Measurements from ENCODE around the gene HTR3D. TPM values are rescaled to one million over a fixed set of nuclear protein-coding genes. Genes with fewer than 3 reads are reported as not detected.

The HTR3D gene
- total and polyA plus RNA-seq, 4 donors = not detected

- Histone ChIP-seq H3K4me1 (ENCODE audit: control insufficient read depth in 5 of 5, insufficient read depth in 5 of 5, low read length in 5 of 5) (peaks cover 0 to 20% (median 2%) of the 10 kb centered on the region in 5 donors), H3K9me3 (ENCODE audit: control insufficient read depth in 4 of 4, insufficient read depth in 3 of 4, low read length in 3 of 4) (peaks cover 0 to 2% (median 0%) of the 10 kb centered on the region in 4 donors), H3K9ac (ENCODE audit: insufficient read depth in 1 of 2, low read length in 2 of 2) (no peak overlapping the region), H3K27me3 (ENCODE audit: control insufficient read depth in 3 of 3, insufficient read depth in 3 of 3, low read length in 2 of 3) (no peaks in the 10 kb centered on the region), H3K4me3 (no peak overlapping the region), H3K36me3 (ENCODE audit: control insufficient read depth in 4 of 4, insufficient read depth in 4 of 4, low read length in 4 of 4) (peaks cover 0 to 20% (median 6%) of the 10 kb centered on the region in 4 donors), H3K27ac (ENCODE audit: low read depth in 1 of 2, low read length in 1 of 2) (no peak overlapping the region)
- no peak for DNase-seq
- WGBS, 2 donors = 42 to 72% methylated on average over 3 of the region's 3 CpGs
- no peak for ATAC-seq (ENCODE audit: insufficient read depth, low FRiP score)
- no peak for TF ChIP-seq CTCF (IDR thresholded peaks at IDR 0.05; ENCODE audit: control extremely low read depth, extremely low read depth)
Measured at GRCh38 chr3:184008161-184008560, 23.4 kb upstream of the HTR3D start.

- H3K27ac ChIP-seq (ENCODE audit: low read depth in 1 of 2, low read length in 1 of 2) = no peak overlapping the region
- H3K4me3 ChIP-seq = no peak overlapping the region
- peaks cover 0 to 17% (median 8%) of the 10 kb centered on the region in 5 donors for H3K4me1 ChIP-seq (ENCODE audit: control insufficient read depth in 5 of 5, insufficient read depth in 5 of 5, low read length in 5 of 5)
- peak in 2 of 3 donors; percentile 47 to 76 for DNase-seq
- H3K9ac ChIP-seq (ENCODE audit: insufficient read depth in 1 of 2, low read length in 2 of 2) = no peak overlapping the region
- no peak for TF ChIP-seq CTCF (IDR thresholded peaks at IDR 0.05; ENCODE audit: control extremely low read depth, extremely low read depth)
- 52 to 85% methylated on average over 4 of the region's 4 CpGs for WGBS, 2 donors
- H3K36me3 ChIP-seq (ENCODE audit: control insufficient read depth in 4 of 4, insufficient read depth in 4 of 4, low read length in 4 of 4) = peaks cover 4 to 15% (median 7%) of the 10 kb centered on the region in 4 donors
- no peaks in the 10 kb centered on the region for H3K27me3 ChIP-seq (ENCODE audit: control insufficient read depth in 3 of 3, insufficient read depth in 3 of 3, low read length in 2 of 3)
- no peak for ATAC-seq (ENCODE audit: insufficient read depth, low FRiP score)
- peaks cover 0 to 2% (median 0%) of the 10 kb centered on the region in 4 donors for H3K9me3 ChIP-seq (ENCODE audit: control insufficient read depth in 4 of 4, insufficient read depth in 3 of 4, low read length in 3 of 4)
Measured at GRCh38 chr3:184011230-184011876, 20.2 kb upstream of the HTR3D start.

DNA sequence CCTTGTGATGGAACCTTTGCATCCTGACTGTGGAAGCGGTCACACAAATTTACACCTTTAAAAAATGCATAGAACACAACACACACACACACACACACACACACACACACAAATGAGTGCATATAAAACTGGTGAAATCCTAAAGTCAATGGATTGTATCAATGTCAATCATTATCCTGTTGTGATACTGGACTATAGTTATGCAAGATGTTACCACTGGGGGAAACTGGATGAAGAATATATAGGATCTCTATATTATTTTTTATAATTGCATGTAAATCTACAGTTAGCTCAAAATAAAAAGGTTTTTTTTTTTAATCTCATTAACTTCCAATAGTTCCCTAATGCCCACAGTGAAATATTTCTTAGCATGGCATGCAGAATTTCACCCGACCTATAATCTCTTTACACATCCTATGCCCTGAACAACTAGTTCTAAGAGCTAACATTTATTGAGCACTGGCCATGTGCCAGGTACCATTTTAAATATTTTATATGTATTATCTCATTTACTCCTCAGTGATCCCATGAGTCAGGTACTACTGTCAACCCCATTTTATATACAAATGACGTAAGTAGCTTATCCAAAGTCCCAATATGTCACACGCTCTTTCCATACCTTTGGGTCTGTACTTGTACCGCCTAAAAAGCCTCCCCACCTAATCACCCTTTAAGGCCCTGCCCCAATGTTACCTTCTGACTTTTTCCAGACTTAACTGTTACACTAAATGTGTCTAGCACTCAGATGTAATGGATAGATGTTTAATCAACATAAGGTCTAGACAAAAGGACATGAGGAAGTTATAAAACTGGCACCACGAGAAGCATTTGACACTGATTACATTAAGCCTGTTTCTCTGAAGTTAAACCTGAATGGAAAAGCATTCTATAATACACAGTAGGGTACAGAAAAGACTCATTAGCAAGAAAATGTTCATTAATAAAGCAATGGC, 19.3 kb upstream of the HTR3D start:
- H3K4me3 ChIP-seq = no peak overlapping the region
- H3K4me1 ChIP-seq (ENCODE audit: control insufficient read depth in 5 of 5, insufficient read depth in 5 of 5, low read length in 5 of 5) = peaks cover 4 to 19% (median 15%) of the 10 kb centered on the region in 5 donors
- TF ChIP-seq CTCF (IDR thresholded peaks at IDR 0.05; ENCODE audit: control extremely low read depth, extremely low read depth) = no peak
- ATAC-seq (ENCODE audit: insufficient read depth, low FRiP score) (no peak), DNase-seq (no peak)
- peak overlapping the region in 1 of 2 donors; percentile 3 for H3K27ac ChIP-seq (ENCODE audit: low read depth in 1 of 2, low read length in 1 of 2)
- 87 to 93% methylated on average over 6 of the region's 6 CpGs for WGBS, 2 donors
- H3K27me3 ChIP-seq (ENCODE audit: control insufficient read depth in 3 of 3, insufficient read depth in 3 of 3, low read length in 2 of 3) = no peaks in the 10 kb centered on the region
- peaks cover 0 to 2% (median under 1%) of the 10 kb centered on the region in 4 donors for H3K9me3 ChIP-seq (ENCODE audit: control insufficient read depth in 4 of 4, insufficient read depth in 3 of 4, low read length in 3 of 4)
- H3K9ac ChIP-seq (ENCODE audit: insufficient read depth in 1 of 2, low read length in 2 of 2) = no peak overlapping the region
- H3K36me3 ChIP-seq (ENCODE audit: control insufficient read depth in 4 of 4, insufficient read depth in 4 of 4, low read length in 4 of 4) = peaks cover 4 to 15% (median 7%) of the 10 kb centered on the region in 4 donors
